ENCODE results near the gene HPGD. TPM values are rescaled to one million over a fixed set of nuclear protein-coding genes. Genes with fewer than 3 reads are reported as not detected.

The HPGD gene
- total and polyA plus RNA-seq, 3 donors from 2014 or later, result 2.1 to 3.0 (median 2.2) TPM

GRCh38 chr4:174444390-174444789, 77.9 kb downstream of the HPGD start:
- TF ChIP-seq CTCF (IDR thresholded peaks at IDR 0.05), result no peak
- no peak for TF ChIP-seq POLR2A (IDR thresholded peaks at IDR 0.05)
- H3K9me3 ChIP-seq, result no peaks in the 10 kb centered on the region
- no peaks in the 10 kb centered on the region for H3K36me3 ChIP-seq (ENCODE audit: low read depth, missing control alignments)
- intact Hi-C loops (cut with DNase I; ENCODE audit: low total_unique reads), result no loop called here
- H3K27me3 ChIP-seq, result no peaks in the 10 kb centered on the region
- H3K4me1 ChIP-seq, result no peaks in the 10 kb centered on the region
- 73 to 76% methylated on average over 1 of the region's 1 CpG for WGBS, 2 donors
- DNase-seq, result no peak
- H3K27ac ChIP-seq, result no peak overlapping the region
- H3K4me3 ChIP-seq, result no peak overlapping the region

Other genes with a start within 250 kb of the HPGD start
- gene FBXO8, start 238.8 kb downstream of the HPGD start, total RNA-seq, result 10 to 100 TPM; 22.6 to 24.5 TPM
- 25.5 TPM for gene FBXO8, start 238.8 kb downstream of the HPGD start, polyA plus RNA-seq (ENCODE audit: insufficient read depth, low read depth, low replicate concordance)
- 10 to 100 TPM; 20.4 to 32.5 TPM for gene CEP44, start 238.6 kb downstream of the HPGD start, total RNA-seq
- gene CEP44, start 238.6 kb downstream of the HPGD start, polyA plus RNA-seq (ENCODE audit: insufficient read depth, low read depth, low replicate concordance), result 21.1 TPM